Measurements from ENCODE around the gene SET.
"Not testable (repeated sequence)": the region's sequence is repeated elsewhere in the genome, so short reads cannot be mapped to it uniquely, and the experiment has no call there.

SET gene, protein sequence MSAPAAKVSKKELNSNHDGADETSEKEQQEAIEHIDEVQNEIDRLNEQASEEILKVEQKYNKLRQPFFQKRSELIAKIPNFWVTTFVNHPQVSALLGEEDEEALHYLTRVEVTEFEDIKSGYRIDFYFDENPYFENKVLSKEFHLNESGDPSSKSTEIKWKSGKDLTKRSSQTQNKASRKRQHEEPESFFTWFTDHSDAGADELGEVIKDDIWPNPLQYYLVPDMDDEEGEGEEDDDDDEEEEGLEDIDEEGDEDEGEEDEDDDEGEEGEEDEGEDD

DNA sequence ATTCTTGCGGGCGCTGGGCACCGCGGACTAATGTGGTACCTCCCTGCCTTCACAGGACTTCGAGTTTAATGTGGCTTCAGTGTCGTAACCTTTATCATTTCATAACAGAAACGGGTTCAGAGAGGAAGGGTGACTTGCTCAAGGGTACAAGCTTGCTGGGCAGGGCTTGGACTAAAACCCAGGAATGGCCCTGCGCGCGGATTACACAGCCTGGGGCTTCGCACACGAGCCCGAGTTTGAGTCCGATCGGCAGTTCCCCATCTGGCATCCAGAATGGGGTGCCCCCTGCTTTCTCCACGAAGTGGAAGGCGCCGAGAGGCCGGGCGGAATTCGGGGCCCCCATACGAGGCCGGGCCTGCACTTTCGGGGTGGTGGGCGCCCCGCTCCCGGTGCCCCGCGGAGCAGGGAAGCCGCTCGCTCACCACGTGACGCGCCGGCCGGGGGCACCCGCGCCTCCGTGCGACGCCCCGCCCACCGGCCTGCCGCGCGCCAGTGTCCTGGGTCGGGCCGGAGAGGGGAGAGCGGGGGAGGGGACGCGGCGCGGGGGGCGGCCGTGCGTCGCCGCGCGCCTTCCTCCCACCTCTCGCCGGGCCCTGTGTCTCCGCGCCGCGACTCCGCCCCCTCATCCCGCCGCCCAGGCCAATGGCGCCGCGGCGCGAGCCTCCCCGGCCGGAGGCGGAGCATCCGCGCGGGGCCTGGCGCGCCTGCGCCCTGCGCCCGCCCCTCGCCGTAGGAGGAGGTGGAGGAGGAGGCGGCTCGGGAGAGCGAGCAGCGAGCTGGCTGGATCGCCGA lies at the start of gene SET:
Gene SET, plus strand, starts transcription at position 722 of the 792 bp plus-strand sequence. CDS start 361 bp downstream, outside the sequence.
- peak; percentile 87 for DNase-seq (ENCODE audit: low spot score)

DNA sequence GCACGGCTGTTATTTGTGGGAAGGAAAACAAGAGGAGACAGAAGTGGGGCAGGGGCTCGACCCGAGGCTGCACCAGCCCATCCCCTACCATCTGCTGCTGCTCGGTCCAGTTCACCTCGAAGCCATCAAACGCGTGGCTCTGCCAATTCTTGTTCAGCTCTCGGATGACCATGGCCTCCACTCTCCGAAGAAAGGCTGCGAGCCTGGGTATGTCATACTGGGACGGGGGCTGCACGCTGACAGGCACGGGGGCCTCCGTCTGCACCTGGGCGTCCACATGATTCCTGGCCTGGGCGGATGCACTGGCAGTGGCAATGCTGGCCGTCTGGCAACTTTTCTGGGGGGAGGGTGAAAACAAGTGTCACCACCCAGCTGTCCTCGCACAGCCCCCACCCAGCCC lies 48.4 kb upstream of the SET start:
- DNase-seq (ENCODE audit: low spot score), result no peak

DNA sequence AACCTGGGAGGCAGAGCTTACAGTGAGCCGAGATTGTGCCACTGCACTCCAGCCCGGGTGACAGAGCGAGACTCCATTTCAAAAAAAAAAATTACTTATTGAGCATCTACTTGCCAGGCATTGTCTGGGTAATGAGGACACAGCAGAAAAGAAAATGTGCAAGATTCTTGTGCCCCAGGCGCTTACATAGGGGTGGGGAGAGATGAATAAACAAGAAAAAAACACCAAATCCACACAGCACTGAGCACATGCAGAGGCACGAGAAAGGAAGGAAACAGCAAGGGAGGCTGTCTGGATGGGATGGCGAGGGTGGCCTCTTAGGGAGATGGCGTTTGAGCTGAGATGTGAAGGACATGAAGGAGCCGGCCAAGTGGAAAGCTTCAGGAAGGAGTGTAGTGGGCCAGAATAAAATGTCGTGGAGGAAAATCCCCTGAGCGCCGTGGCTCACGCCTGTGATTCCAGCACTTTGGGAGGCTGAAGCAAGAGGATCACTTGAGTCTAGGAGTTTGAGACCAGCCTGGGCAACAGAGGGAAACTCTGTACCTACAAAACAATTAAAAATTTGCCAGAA lies 46.3 kb upstream of the SET start:
- DNase-seq (ENCODE audit: low spot score), result no peak

DNA sequence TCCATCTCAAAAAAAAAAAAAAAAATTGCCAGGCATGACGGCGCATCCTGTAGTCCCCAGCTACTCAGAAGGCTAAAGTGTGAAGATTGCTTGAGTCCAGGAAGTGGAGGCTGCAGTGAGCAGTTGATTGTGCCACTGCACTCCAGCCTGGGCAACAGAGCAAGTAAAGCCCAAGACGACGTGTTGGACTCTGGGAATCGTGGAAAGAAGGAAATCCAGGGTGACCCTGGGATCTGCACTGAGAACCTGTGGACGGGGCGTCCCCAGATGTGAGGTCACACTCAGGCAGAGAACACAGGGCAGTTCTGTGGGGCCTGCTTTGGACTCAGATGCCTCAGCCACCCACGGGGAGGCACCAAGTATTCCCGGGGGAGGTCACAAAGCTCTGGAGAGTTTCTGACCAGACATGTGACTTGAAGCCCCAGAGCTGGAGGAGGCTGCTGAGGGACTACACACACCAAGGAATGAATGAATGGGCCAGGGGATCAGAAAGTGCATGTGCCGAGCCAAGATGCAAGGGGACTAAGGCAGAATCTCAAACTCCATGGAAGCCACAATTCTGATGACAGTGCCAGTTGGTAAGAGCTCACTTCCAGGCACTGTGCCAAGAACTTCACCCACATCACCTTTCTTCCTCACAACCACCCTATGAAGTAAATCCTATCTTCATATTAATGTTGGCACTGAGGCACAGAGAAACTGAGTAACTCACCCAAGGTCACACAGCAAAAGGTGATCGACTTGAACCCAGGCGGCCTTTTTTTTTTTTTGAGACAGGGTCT lies 45.3 kb upstream of the SET start:
- no peak for DNase-seq (ENCODE audit: low spot score)

DNA sequence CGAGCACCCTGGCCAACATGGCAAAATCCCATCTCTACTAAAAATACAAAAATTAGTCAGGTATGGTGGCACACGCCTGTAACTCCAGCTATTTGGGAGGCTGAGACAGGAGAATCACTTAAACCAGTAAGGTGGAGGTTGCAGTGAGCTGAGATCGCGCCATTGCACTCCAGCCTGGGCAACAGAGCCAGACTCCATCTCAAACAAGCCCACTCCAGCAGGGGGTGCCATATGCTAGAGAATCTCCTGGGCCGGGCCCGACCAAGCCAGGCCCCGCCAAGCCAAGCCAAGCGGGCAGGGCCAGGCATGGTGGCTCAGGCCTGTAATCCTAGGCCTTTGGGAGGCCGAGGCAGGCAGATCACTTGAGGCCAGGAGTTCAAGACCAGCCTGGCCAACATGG lies 40.8 kb upstream of the SET start:
- not testable (repeated sequence) for DNase-seq (ENCODE audit: low spot score)

DNA sequence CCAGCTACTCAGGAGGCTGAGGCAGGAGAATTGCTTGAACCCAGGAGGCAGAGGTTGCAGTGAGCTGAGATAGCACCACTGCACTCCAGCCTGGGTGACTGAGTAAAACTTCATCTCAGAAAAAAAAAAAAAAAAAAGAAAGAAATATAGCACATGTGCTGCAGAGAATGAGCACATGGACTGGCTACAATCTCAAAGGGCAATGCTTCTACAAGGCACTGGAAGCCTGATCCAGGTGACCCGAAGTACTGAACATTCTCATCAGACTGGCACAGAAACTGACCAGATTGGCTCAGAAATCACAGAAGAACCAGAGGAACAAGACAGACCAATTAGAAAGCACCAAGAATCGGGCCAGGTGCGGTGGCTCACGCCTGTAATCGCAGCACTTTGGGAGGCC lies 37.2 kb upstream of the SET start:
- DNase-seq (ENCODE audit: low spot score), result no peak

DNA sequence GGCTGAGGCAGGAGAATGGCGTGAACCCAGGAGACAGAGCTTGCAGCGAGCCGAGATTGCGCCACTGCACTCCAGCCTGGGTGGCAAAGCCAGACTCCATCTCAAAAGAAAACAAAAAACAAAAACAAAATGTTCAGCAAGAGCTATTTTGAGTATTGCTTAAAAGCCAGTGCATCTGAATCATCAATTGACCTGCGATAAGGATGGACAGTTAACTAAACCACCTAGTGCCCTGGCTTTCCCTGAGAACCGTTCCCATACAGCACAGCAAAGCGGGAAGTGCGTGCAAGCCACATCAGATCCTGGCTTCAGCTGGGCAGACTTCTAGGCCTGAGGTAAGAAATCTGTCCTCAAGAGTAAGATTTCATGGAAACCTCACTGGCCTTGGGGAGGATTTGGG lies 35.1 kb upstream of the SET start:
- no peak for DNase-seq (ENCODE audit: low spot score)

DNA sequence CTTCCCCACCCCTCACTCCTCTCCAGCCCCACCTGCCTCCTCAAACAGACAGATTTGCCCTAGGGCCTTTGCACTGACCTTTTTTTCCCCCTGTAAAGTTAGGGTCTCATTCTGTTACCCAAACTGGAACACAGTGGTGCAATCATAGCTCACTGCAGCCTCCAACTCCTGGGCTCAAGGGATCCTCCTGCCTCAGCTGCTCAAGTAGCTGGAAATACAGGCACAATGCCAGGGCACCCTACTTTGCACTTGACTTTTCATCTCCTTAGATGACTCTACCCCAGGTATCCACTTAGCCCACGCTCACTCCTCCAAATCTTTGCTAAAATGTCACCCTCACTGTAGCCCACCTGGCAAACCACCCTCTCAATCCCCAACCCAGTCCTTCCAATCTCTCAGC lies 34.5 kb upstream of the SET start:
- DNase-seq (ENCODE audit: low spot score), result no peak

DNA sequence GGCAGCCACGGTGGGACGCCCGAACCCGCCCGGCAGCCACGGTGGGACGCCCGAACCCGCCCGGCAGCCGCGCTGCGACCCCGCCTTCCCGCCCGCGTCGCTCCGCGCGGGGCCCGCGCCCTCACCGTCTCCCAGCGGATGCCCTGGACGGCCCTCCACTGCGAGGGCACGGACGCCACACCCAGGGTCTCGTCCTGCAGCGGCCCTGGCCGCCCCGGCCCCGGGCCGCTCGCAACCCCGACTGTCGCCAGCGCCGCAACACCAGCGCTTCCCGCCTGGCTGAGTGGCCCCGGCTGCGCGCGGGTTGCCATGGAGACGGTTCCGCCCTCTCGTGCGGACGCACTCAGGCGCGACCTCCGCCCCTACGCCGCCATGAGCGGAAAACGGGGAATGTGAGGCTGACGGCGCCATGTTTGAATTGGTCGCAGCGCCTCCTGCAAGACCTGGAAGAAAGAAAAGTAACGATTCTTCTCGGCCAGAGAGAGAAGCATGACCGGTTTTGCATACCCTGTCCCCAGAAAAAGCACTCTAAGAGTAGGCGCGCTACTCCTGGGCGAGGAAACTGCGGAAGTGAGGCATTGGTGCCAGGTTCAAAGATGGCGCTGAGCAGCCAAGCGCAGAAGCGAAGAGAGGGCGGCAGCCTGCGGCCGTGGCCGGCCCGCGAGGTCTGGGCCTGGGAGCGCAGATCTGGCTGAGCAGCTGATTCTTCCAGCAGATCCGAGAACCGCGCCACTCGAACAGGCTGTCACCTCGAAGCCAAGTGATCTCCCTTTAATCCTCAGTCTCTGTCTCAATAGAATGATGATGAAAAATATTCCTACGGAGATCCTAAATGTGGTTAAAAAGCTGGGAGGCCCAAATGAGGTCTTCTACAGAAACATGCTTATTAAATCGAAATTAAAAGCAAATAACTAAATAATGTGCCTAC lies 32.3 kb upstream of the SET start, which contains the start of gene DYNC2I2:
Gene DYNC2I2, minus strand, starts transcription at position 432 of the 928 bp plus-strand sequence. Its CDS starts 121 bp downstream, at position 311.
- DNase-seq (ENCODE audit: low spot score), result peak; percentile 90

DNA sequence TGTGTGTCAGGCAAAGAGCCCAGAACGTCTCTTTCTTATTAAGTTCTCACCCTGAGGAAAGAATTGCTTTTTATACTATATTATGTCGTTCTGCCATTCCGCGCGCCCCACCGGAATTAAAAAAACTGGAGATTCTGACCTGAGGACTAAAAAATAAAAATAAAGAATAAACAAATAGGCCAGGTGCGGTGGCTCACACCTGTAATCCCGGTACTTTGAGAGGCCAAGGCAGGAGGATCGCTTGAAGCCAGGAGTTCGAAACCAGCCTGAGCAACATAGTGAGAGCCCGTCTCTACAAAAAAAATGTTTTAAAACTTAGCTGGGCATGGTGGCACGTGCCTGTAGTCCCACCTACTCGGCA lies 31.7 kb upstream of the SET start:
- DNase-seq (ENCODE audit: low spot score), result no peak

DNA sequence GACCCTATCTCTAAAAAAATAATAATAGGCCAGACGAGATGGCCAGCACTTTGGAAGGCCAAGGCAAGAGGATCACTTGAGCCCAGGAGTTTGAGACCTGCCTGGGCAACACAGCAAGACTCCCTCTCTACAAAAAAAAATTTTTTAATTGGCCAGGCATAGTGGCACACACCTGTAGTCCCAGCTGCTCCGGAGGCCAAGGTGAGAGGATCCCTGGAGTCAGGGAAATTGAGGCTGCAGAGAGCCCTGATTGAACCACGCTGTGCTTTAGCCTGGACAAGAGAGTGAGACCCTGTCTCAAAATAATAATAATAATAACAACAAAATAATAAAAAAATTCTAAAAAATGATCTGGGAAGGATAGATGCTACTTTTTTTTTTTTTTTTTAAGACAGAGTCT lies 31.2 kb upstream of the SET start:
- no peak for DNase-seq (ENCODE audit: low spot score)

DNA sequence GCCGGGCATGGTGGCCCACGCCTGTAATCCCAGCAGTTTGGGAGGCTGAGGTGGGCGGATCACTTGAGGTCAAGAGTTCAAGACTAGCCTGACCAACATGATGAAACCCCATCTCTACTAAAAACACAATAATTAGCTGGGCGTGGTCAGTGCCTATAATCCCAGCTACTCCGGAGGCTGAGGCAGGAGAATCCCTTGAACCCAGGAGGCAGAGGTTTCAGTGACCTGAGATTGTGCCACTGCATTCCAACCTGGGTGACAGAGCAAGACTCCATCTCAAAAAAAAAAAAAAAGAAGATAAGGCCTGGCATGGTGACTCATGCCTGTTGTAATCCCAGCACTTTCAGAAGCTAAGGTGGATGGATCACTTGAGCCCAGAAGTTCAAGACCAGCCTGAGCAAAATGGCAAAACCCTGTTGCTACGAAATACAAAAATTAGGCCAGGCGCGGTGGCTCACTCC lies 22.5 kb upstream of the SET start:
- DNase-seq (ENCODE audit: low spot score), result not testable (repeated sequence)

DNA sequence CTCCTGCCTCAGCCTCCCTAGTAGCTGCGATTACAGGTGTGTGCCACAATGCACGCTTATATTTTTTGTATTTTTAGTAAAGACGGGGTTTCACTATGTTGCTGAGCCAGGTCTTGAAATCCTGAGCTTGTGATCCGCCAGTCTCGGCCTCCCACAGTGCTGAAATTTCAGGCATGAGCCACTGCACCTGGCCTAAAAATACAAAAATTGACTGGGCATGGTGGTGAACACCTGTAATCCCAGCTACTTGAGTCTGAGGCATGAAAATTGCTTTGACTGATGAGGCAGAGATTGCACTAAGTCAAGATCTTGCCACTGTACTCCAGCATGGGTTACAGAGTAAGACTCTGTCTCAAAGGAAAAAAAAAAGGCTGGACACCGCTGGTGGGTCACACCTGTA lies 19.2 kb upstream of the SET start:
- DNase-seq (ENCODE audit: low spot score), result no peak

DNA sequence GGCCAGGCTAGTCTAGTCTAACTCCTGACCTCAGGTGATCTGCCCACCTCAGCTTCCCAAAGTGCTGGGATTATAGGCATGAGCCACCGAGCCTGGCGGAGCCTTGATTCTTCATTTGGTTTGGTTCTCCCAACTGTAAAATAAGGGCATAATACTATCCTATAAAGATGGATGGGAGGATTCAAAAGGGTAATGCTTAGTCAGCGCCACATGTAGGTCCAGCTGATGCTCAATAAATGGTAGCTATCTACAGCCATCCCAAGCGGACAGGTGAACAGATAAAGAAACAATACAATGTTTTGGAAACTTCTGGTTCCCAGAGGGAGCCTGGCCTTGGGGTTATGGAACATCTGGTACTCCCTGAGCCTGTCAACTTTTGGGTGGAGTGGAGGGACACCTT lies 13.6 kb upstream of the SET start:
- no peak for DNase-seq (ENCODE audit: low spot score)

DNA sequence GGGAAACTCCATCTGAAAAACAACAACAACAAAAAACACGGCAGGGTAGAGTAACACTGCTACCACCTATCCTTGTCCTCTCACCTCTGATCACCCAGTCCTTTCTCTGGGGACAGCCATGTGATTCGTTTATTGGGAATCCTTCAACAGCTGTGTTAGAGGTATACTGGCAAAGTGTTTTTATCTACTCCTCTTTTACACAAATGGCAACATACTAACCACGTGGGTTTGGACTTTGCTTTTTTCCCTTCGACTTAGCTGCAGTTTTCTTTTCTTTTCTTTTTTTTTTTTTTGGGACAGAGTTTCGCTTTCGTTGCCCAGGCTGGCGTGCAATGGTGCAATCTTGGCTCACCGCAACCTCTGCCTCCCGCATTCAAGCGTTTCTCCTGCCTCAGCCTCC lies 11.2 kb upstream of the SET start:
- no peak for DNase-seq (ENCODE audit: low spot score)

DNA sequence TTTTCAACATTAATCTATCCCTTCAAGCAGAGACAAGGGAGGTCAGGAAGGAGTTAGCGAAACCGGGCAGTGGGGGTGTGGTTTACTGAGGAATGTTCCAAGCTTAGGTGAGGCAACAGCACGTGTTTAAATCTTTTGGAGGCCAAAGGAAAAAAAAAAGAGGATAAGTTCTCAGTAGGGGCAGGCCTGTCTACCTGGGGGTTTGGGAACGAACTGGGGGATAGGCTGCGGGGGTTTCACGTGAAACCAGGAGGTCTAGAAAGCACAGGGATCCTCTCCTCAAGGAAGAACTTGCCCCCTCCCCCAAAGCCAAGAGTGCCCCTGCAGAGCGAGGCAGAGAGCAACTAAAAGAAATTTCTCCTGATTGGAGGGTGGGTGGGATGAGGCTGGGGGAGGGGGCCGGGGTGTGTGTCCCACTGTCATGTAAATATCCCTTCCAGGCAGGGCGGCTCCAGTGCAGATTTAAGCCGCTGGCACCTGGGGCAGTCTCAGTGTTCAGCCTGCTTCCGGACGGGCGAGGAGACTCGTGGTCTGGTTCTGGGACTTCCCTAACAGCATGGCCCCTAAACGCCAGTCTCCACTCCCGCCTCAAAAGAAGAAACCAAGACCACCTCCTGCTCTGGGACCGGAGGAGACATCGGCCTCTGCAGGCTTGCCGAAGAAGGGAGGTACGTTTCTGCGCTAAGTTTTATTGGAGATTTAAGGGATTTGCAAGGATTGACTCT lies 5.5 kb upstream of the SET start:
- DNase-seq (ENCODE audit: low spot score), result peak; percentile 16

DNA sequence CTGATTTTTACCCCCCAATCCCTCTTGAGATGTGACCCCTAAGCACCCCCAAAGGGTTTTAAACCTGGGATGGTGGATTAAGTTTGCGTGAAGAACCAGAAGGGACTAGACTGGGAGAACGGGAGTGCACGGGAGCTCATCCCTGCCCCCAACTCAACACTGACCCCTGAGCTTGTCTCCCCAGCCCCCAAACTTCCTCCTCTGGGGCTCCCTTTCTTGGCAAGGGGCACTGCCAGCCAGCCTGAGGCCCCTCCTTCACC lies 5.0 kb upstream of the SET start:
- DNase-seq (ENCODE audit: low spot score), result no peak

DNA sequence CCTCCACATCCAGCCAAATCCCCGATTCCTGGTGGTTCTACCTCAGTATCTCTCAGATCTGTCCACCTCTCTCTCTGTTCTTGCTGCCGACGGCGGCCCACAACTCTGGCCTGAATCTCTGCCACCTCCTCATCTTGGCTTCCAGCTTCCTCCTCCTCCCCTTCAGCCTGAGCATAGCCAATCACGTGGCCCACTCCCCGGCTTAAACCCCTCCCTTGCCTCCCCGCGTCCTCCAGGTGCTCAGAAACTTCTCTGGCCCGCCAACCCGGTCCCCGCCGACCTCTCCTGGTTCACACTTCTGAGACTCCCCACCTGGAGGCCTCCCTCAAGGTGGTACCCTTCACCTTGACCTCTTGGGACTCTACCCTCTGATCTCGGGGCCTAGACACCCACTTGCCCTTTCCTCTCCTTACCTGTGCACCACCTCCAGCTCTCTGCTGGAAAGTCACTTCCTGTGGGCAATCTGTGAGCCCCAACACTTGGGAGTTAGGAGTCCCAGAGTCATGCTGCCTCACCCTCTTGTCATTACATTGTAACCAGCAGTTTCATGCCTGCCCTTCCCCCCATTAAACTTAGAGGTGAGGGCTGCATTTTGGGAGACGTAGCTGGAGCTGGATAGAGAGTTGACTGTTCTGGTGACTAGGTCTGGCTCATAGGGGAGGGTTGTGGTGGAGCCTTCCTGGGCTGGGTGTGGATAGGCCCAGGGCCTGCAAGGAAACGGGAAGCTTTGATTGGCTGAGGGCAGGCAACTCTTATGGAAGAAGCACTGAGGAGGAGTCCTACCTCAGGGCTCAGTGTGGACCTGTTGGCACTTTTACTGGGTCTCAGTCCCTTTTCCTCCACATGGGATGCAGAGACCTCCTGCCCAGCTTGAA lies 4.5 kb upstream of the SET start:
- peak; percentile 53 for DNase-seq (ENCODE audit: low spot score)

DNA sequence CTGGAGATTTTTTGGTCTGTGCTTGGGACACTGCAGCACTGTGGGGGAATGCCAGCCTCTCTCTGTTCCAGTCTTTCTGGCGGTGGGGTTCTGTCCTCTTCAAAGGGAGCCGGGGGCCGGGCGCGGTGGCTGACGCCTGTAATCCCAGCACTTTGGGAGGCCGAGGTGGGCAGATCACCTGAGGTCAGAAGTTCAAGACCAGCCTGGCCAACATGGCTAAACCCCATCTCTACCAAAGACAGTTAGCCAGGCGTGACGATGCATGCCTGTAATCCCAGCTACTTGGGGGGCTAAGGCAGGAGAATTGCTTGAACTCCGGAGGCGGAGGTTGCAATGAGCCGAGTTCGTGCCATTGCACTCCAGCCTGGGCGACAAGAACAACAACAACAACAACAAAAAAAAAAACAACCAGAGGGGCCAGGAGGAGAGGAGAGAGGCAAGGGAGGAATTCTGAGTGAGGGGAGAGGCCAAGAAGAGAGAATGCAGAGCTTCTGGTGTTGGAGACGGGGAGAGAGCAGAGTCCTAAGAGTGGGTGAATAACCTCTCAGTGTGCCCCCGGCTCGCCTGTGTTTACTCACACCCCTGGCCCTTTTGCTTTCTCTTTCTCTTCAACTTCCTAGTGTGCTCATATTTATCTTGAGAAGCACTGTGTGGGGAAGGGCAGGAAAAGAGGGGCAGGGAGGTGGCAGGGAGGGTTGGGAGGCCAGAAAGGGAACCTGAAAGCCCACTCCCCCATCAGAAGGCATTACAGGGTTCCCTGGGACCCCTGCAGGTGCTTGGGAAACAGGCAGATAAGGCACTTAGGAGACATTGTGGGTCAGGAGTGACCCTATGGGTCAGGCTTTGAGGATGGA lies 3.2 kb upstream of the SET start:
- peak; percentile 17 for DNase-seq (ENCODE audit: low spot score)
